HG03039 (cell line): Measurements from ENCODE around the gene ARSH.
"Not testable (repeated sequence)": the region's sequence is repeated elsewhere in the genome, so short reads cannot be mapped to it uniquely, and the experiment has no call there.

Source experiments
- ATAC-seq: cut with Tn5 transposase; IDR thresholded peaks from one replicate; pipeline ENCODE4 v1.9.1; 2021; ENCODE audit warnings: mild to moderate bottlenecking, moderate library complexity; ENCODE audit not compliant: unreplicated experiment

The ARSH gene

DNA sequence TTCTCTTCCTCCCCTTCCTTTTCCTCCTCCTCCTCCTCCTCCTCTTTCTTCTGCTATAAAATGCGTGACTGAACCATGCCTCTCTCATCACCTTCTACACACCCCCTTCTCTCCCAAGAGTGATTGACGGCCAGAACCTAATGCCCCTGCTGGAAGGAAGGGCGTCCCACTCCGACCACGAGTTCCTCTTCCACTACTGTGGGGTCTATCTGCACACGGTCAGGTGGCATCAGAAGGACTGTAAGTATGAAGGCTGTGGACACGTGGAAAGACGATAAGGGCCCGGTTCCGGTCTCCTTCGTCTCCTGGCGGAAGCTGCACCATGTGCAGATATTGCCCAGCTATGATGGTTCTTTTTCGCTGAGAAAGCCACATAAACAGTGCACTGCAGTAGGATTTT, 22.8 kb downstream of the ARSH start:
- ATAC-seq = no peak

DNA sequence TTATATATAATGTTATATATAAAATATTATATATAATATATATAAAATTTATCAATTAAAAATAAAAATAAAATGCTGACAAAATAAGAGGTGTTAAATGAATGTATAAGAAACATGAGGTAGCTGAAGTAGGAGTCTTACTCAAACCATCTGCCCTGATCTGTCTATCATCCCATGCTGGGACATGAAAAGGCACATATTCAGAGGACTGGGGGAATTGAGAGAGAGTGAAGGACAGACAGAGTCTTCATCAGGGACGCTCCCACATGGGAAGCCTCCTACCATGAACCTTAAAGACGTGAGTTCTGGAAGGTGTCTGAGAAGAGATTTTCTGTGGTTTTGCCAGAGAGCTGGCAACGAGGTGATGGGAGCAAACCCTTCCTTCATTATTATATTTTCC, 30.9 kb downstream of the ARSH start:
- no peak for ATAC-seq

DNA sequence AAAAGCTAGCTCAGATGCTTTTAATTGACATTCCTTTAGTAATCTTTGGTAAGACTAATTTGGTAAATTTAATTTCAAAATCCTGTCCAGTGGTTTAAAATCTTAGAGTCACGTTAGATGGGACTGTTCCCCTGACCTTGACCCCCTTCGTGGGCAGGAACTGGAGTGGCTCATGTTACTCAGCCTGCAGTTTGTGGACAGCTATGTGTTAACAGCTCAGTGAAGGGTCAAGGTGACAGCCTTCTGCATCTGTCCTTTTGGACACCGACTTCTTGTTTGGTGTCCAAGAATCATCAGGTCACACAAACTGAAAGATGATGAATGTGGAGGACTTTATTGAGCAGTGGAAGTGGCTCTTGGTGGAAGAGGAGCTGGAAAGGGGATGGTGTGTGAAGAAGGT, 37.9 kb downstream of the ARSH start:
- ATAC-seq = no peak

DNA sequence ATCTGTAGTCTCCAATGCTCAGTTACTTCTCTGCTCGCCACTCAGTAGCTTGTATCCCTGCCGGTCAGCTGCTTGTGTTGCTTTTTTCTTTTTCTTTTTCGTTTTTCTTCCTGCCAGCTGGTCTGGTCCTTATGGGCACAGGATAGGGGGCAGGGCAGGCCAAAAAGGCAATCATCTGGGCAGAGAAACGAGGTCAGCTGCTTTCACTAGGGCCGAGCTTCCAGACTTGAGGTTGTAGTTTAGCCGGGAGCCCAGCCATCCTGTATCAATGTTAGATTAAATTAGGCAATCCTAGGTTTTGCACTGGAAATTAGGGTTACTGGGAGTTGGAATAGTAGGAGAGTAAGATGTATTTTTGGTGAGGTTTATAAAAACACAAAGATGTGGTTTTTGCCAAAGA, 38.3 kb downstream of the ARSH start:
- no peak for ATAC-seq

DNA sequence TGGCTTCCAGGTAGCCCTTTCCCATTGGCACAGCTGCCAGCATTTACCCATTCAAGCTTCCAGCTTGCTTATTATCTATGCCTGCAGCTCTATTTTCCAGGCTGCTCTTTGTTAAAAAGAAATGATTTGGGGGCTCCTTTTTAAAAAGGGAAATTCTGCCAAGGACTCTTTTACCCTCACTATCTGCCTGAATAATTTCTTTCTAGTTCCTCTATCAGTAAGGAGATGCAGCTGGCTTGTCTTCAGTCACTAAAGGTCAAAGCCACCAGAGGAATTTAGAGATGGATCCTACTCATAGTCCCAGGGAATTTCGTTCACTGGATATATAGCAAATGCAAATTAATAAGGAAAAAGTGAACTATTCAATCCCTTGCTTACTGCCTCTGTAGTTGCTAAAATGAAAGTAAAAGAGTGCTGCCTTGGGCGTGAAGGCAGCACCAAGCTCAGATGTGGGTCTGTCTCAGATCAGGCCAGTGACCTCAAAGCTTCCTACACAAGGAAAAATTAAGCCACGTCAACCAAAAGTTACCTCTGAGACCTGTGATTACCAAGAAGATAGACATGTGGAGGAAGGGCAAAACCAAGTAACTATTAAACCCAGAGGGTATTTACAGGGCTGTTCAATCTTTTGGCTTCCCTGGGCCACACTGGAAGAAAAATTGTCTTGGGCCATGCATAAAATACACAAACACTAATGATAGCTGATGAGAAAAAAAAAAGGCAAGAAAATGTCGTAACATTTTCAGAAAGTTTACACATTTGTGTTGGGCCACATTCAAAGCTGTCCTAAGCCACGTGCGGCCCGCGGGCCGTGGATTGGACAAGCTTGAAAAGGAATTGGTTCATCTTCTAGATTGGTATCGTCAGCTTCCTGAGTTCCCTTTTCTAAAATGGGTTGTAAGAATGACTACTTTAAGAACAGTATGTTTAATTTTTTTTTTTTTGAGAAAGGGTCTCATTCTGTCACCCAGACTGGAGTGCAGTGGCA, 40.2 kb downstream of the ARSH start:
- ATAC-seq = no peak

DNA sequence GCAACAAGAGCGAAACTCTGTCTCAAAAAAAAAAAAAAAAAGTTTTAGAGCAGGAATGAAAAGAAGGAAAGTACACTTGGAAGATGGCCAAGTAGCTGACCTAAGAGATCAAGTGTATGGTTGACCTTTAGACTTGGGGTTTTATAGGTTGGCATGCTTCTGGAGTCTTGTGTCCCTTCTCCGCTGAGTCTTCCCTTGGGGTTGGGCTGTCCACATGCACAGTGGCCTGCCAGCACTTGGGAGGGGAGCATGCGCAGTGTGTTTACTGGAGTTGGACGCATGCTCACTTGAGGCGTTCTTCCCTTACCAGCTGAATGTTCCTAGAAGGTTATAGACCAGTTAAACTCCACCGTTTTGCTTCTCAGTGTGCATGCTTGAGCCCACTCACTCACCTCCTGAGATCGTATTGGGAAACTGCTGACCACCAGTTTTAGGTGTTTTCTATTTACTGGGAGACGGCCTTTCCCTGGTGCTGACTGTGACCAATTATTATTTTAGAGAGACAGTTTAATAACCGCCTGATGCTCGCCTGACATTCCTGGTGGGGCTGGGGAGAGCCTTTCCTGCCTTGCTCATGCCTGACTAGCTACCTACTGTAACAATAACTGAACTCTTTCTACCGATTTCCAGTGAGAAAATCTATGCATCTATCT, 44.3 kb downstream of the ARSH start:
- ATAC-seq = not testable (repeated sequence)

DNA sequence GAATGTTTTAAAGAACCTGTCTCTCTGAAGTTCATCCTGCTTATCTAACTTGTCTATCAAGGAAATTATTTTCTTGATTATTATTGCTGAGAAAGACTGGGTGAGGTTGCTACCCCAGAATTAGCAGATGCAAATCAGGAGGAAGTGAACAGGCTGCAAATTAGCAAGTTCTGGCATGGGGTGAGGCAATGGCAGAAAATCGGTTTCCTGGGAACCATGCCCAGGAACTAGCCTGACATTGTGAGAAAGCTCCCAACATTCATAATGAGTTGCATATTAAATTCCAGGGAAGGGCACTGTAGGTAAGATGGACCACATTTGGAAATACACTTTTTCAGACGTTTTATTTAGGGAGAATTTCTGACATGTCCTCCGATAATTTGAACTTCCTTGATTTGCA, 46.5 kb downstream of the ARSH start:
- no peak for ATAC-seq

DNA sequence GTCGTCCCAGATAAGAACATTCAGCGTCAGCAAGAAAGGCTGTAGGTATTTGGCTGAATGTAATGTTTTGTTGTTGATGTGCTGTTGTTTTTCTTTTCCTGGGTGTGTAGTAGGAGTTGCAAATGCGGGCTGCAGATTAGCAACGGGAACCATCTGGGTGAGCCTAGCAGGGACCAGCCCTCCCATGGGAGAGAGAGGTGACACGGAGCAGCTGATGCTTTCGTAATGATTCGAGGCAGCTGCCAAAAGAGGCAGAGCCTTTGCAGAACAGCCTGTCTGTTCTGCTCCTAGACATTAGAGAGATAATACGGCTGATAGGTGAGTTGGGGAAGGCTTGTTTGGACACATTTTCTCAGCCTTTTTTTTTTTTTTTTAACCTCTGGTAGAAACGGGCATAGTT, 60.2 kb downstream of the ARSH start:
- ATAC-seq = no peak

DNA sequence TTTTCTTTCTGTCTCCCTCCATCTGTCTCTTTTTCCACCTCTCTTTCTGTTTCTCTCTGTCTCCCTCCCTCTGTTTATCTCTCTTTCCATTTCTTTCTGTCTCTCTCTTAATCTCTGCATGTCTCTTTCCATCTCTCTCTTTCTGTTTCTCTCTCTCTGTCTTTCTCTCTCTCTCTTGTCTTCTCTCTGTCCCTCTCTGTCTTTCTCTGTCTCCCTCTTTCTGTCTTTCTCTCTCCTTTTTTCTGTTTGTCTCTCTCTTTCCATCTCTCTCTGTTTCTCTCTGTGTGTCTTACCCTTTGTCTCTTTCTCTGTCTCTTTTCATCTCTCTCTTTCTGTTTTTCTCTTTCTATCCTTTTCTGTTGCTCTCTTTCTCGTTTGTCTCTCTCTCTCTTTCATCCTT, 69.6 kb downstream of the ARSH start:
- ATAC-seq = no peak

DNA sequence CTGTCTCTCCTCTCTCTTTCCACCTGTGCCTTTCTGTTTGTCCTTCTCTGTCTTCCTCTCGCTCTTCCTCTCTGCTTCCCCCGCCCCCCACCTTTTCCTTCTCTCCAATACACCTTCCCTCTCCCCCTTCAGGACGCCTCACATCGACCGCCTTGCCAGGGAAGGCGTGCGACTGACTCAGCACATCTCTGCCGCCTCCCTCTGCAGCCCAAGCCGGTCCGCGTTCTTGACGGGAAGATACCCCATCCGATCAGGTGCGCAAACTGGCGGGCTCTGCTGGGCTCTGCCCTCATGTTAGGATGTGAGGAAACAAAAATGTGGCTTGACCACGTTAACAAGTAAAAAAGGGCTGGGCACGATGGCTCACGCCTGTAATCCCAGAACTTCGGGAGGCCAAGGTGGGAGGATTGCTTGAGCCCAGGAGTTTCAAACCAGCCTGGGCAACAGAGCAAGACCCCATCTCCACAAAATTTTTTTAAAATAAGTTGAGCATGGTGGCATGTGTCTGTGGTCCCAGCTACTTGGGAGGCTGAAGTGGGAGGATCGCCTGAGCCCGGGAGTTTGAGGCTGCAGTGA, 70.2 kb downstream of the ARSH start:
- no peak for ATAC-seq
